Muscle layer of colon (tissue), 2 donors: Measurements from ENCODE around the gene ESYT1.
A peak's percentile ranks its signal among the peaks of the same experiment; 100 is the strongest.

ENCODE experiments used
- H3K27ac ChIP-seq: one replicate; pipeline ENCODE4 v1.7.0; 2013; ENCODE audit warnings: low read depth, mild to moderate bottlenecking, low read length, moderate library complexity
- H3K27me3 ChIP-seq, 2 donors: one replicate each; pipeline ENCODE4 v1.7.0; 2013; ENCODE audit warnings: low read length in 2 of 2, mild to moderate bottlenecking in 2 of 2; ENCODE audit not compliant: insufficient read depth in 2 of 2, control insufficient read depth in 1 of 2
- H3K36me3 ChIP-seq: one replicate; pipeline ENCODE4 v1.7.0; 2013; ENCODE audit warnings: mild to moderate bottlenecking, low read length; ENCODE audit not compliant: insufficient read depth
- H3K4me1 ChIP-seq: one replicate; pipeline ENCODE4 v1.7.0; 2013; ENCODE audit warnings: mild to moderate bottlenecking, low read length; ENCODE audit not compliant: insufficient read depth
- H3K4me3 ChIP-seq, 2 donors: one replicate each; pipeline ENCODE4 v1.7.0; 2013; ENCODE audit warnings: low read length in 2 of 2, low read depth in 1 of 2, mild to moderate bottlenecking in 1 of 2, moderate library complexity in 1 of 2
- H3K9ac ChIP-seq: one replicate; pipeline ENCODE4 v1.7.0; 2013; ENCODE audit warnings: low read length
- H3K9me3 ChIP-seq: one replicate; pipeline ENCODE4 v1.7.0; 2013; ENCODE audit warnings: mild to moderate bottlenecking, low read length
- donor health status: abdominal sarcoma.
- donor health status: Adenocarcinoma of cecum.

ESYT1 gene

DNA sequence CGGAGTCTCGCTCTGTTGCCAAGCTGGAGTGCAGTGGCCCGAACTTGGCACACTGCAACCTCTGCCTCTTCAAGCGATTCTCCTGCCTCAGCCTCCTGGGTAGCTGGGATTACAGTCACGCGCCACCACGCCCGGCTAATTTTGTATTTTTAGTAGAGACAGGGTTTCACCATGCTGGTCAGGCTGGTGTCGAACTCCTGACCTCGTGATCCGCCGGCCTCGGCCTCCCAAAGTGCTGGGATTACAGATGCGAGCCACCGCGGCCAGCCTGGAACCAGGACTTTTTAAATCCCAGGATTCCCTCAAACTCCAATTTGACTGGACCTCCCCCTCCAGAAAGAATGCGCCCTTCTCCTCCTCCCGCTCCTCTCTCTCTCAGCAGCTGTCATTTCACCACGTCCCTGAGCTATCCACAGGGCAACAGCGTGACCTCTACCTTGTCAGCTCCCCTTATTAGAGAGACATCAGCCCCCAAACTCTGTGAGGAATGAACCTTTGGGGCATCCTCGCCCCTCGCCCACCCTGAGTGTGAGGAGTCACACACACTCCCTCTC is 2.0 kb downstream of the ESYT1 start:
- peak overlapping the region; percentile 67 for H3K9ac ChIP-seq
- H3K4me3 ChIP-seq, result peak overlapping the region; percentile 66 to 91
- no peaks in the 10 kb centered on the region for H3K27me3 ChIP-seq
- no peaks in the 10 kb centered on the region for H3K9me3 ChIP-seq
- H3K27ac ChIP-seq, result peak overlapping the region; percentile 92
- peaks cover 33% of the 10 kb centered on the region for H3K4me1 ChIP-seq
- peaks cover 45% of the 10 kb centered on the region for H3K36me3 ChIP-seq

DNA sequence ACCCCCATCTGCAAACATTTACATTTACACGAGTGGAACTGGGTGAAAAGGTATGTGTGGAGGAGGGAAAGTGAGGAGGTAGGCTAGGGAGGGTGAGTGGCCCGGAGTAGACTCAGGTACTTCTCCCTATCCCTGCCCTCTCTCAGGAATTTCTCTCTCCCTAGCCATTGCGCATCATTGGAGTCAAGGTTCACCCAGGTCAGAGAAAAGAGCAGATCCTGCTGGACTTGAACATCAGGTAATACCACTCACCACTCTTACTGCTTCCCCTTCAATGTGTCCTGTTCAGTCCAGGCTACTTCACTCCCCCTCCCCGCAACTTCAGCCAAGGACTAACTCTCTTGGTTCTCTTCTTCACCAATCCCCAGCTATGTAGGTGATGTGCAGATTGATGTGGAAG is 2.8 kb downstream of the ESYT1 start:
- Histone ChIP-seq H3K4me3 (no peak overlapping the region), H3K36me3 (peaks cover 52% of the 10 kb centered on the region), H3K9me3 (no peaks in the 10 kb centered on the region), H3K27me3 (no peaks in the 10 kb centered on the region), H3K27ac (no peak overlapping the region), H3K4me1 (peaks cover 30% of the 10 kb centered on the region), H3K9ac (no peak overlapping the region)

DNA sequence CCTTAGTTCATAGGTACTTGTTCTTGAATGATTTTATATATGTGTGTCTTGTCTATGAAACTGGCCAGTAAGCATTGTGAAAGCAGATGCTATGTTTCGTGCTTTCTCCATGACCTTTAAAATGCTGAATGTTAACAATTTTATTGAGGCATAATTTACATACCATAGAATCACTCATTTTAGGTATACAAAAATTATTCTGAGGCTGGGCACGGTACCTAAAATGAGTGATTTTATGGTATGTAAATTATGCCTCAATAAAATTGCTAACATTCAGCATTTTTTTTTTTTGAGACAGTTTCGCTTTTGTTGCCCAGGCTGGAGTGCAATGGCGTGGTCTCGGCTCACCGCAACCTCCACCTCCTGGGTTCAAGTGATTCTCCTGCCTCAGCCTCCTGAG is 6.8 kb downstream of the ESYT1 start:
- Histone ChIP-seq H3K9ac (no peak overlapping the region), H3K27me3 (no peaks in the 10 kb centered on the region), H3K9me3 (no peaks in the 10 kb centered on the region), H3K4me1 (peaks cover 9% of the 10 kb centered on the region), H3K4me3 (no peak overlapping the region), H3K36me3 (peaks cover 88% of the 10 kb centered on the region), H3K27ac (no peak overlapping the region)

DNA sequence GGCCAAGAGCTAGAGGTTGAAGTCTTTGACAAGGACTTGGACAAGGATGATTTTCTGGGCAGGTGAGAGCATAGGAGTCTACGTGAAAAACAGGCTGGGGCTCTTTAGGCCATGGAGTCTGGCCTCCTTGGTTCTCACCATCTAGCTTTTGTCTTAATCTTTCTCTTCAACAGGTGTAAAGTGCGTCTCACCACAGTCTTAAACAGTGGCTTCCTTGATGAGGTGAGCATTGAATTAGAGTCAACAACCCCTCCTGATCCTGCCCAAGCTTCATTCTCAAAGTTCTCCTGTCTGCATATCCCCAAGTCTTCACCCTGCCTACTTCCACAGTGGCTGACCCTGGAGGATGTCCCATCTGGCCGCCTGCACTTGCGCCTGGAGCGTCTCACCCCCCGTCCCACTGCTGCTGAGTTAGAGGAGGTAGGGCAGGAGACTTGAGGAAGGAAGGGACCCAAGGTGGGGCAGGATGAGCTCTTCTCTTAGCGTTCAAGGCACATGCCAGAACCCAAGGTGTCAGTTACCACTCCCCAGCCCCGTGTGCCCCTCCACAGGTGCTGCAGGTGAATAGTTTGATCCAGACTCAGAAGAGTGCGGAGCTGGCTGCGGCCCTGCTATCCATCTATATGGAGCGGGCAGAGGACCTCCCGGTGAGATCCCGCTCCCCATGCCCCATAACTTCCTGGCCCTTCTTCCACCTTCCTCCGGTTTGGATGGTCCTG is 9.9 kb downstream of the ESYT1 start:
- H3K27ac ChIP-seq, result no peak overlapping the region
- no peaks in the 10 kb centered on the region for H3K9me3 ChIP-seq
- peaks cover 88% of the 10 kb centered on the region for H3K36me3 ChIP-seq
- H3K9ac ChIP-seq, result no peak overlapping the region
- no peaks in the 10 kb centered on the region for H3K4me1 ChIP-seq
- H3K27me3 ChIP-seq, result no peaks in the 10 kb centered on the region
- H3K4me3 ChIP-seq, result no peak overlapping the region

GRCh38 chr12:56141946-56142784 is 14.1 kb downstream of the ESYT1 start:
- no peaks in the 10 kb centered on the region for H3K27me3 ChIP-seq
- peaks cover 68% of the 10 kb centered on the region for H3K36me3 ChIP-seq
- no peak overlapping the region for H3K27ac ChIP-seq
- H3K9me3 ChIP-seq, result no peaks in the 10 kb centered on the region
- H3K4me1 ChIP-seq, result no peaks in the 10 kb centered on the region
- H3K9ac ChIP-seq, result no peak overlapping the region
- no peak overlapping the region for H3K4me3 ChIP-seq

DNA sequence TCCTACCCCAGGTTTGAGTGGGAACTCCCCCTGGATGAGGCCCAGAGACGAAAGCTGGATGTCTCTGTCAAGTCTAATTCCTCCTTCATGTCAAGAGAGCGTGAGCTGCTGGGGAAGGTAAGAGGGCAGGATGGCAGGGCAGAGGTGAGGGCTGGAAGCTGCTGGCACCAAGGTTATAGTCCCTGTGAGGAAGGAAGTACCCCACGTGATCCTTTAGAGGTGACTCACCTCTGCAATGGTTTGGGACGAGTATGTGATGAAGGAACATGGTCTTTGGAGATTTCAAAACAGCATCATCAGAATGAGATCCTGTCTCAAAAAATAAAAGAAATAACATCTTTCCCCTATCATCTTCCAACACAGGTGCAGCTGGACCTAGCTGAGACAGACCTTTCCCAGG is 15.2 kb downstream of the ESYT1 start:
- Histone ChIP-seq H3K27ac (no peak overlapping the region), H3K4me3 (no peak overlapping the region), H3K36me3 (peaks cover 58% of the 10 kb centered on the region)

GRCh38 chr12:56143870-56144269 is 15.8 kb downstream of the ESYT1 start:
- Histone ChIP-seq H3K27ac (no peak overlapping the region), H3K9ac (no peak overlapping the region), H3K4me3 (no peak overlapping the region), H3K4me1 (no peaks in the 10 kb centered on the region), H3K9me3 (no peaks in the 10 kb centered on the region), H3K27me3 (no peaks in the 10 kb centered on the region), H3K36me3 (peaks cover 51% of the 10 kb centered on the region)

More for the DNA sequence above, 15.2 kb downstream of the ESYT1 start:
- H3K4me1 ChIP-seq, result no peaks in the 10 kb centered on the region
- no peaks in the 10 kb centered on the region for H3K27me3 ChIP-seq
- no peak overlapping the region for H3K9ac ChIP-seq
- no peaks in the 10 kb centered on the region for H3K9me3 ChIP-seq

GRCh38 chr12:56145217-56145616 is 17.1 kb downstream of the ESYT1 start:
- H3K4me3 ChIP-seq, result no peak overlapping the region
- H3K9ac ChIP-seq, result no peak overlapping the region
- H3K36me3 ChIP-seq, result peaks cover 42% of the 10 kb centered on the region
- no peaks in the 10 kb centered on the region for H3K9me3 ChIP-seq
- no peak overlapping the region for H3K27ac ChIP-seq
- no peaks in the 10 kb centered on the region for H3K4me1 ChIP-seq
- H3K27me3 ChIP-seq, result no peaks in the 10 kb centered on the region

- H3K9ac ChIP-seq, result no peak overlapping the region
- H3K4me1 ChIP-seq, result peaks cover 6% of the 10 kb centered on the region
- H3K27ac ChIP-seq, result no peak overlapping the region
- no peaks in the 10 kb centered on the region for H3K27me3 ChIP-seq
- no peak overlapping the region for H3K4me3 ChIP-seq
- H3K9me3 ChIP-seq, result no peaks in the 10 kb centered on the region
- H3K36me3 ChIP-seq, result peaks cover 30% of the 10 kb centered on the region
These were observed 18.7 kb downstream of the ESYT1 start for GRCh38 chr12:56146492-56147460.

- H3K4me1 ChIP-seq, result peaks cover 16% of the 10 kb centered on the region
- H3K4me3 ChIP-seq, result no peak overlapping the region
- H3K27ac ChIP-seq, result no peak overlapping the region
- no peak overlapping the region for H3K9ac ChIP-seq
- H3K27me3 ChIP-seq, result no peaks in the 10 kb centered on the region
- no peaks in the 10 kb centered on the region for H3K9me3 ChIP-seq
- no peaks in the 10 kb centered on the region for H3K36me3 ChIP-seq
These were observed 22.5 kb downstream of the ESYT1 start for GRCh38 chr12:56150563-56150962.

GRCh38 chr12:56151672-56152131 is 23.6 kb downstream of the ESYT1 start:
- H3K27ac ChIP-seq, result peak overlapping the region; percentile 75
- peak overlapping the region; percentile 82 for H3K9ac ChIP-seq
- no peaks in the 10 kb centered on the region for H3K27me3 ChIP-seq
- H3K4me3 ChIP-seq, result peak overlapping the region; percentile 45 to 93
- H3K9me3 ChIP-seq, result no peaks in the 10 kb centered on the region
- H3K4me1 ChIP-seq, result peaks cover 16% of the 10 kb centered on the region
- no peaks in the 10 kb centered on the region for H3K36me3 ChIP-seq
